Calu3 (cell line): ENCODE results near the gene DSE. TPM values are rescaled to one million over a fixed set of nuclear protein-coding genes. Genes with fewer than 3 reads are reported as not detected.

Experiments used
- BruUV-seq: library from RNA; stranded (reverse); fragments of 400-500 nt; replicated peaks from 2 replicates; lab custom pipeline; 2021; lab: Mats Ljungman, UMichigan
- CTCF ChIA-PET: fragments of 300-600 bp; sonication (Branson Sonifier 250); formaldehyde crosslinking; loops from one replicate; lab custom pipeline; 2022; ENCODE audit warnings: antibody characterized with exemption; lab: Charles Lee
- DNase-seq: peaks from one replicate; pipeline ENCODE4 v3.0.0; 2022
- H3K27ac Mint-ChIP-seq: one replicate; pipeline ENCODE4 v1.8.0; 2022; ENCODE audit warnings: mixed read lengths; ENCODE audit not compliant: unreplicated experiment
- H3K27me3 Mint-ChIP-seq: one replicate; pipeline ENCODE4 v1.8.0; 2022; ENCODE audit warnings: mixed read lengths; ENCODE audit not compliant: unreplicated experiment
- H3K36me3 Mint-ChIP-seq: one replicate; pipeline ENCODE4 v1.8.0; 2022; ENCODE audit warnings: mild to moderate bottlenecking, moderate library complexity, mixed read lengths; ENCODE audit not compliant: insufficient read depth, unreplicated experiment
- H3K4me1 Mint-ChIP-seq: one replicate; pipeline ENCODE4 v1.8.0; 2022; ENCODE audit warnings: mild to moderate bottlenecking, low read depth, mixed read lengths; ENCODE audit not compliant: unreplicated experiment
- H3K4me3 Mint-ChIP-seq: one replicate; pipeline ENCODE4 v1.8.0; 2022; ENCODE audit warnings: mild to moderate bottlenecking, low read depth, moderate library complexity, mixed read lengths; ENCODE audit not compliant: unreplicated experiment
- H3K9me3 Mint-ChIP-seq: one replicate; pipeline ENCODE4 v1.8.0; 2022; ENCODE audit warnings: low read depth, mixed read lengths; ENCODE audit not compliant: unreplicated experiment
- intact Hi-C: fragments of 100-400 bp; cut with micrococcal nuclease; formaldehyde crosslinking; loops from one replicate; pipeline ENCODE4 v1.10.0; 2022; ENCODE audit not compliant: unreplicated experiment
- total RNA-seq: library from RNA; stranded (reverse); gene quantifications from 2 replicates; pipeline ENCODE4 v1.2.3, GENCODE V29; 2022
- TF ChIP-seq, protein P1 (sequence below): fragments of 200-600 bp; IDR thresholded peaks from one replicate; pipeline ENCODE4 v1.8.0; 2022; ENCODE audit warnings: antibody characterized with exemption; ENCODE audit not compliant: unreplicated experiment

The DSE gene
- total RNA-seq, 1 experiment from 2014 or later = 43.8 TPM

DNA sequence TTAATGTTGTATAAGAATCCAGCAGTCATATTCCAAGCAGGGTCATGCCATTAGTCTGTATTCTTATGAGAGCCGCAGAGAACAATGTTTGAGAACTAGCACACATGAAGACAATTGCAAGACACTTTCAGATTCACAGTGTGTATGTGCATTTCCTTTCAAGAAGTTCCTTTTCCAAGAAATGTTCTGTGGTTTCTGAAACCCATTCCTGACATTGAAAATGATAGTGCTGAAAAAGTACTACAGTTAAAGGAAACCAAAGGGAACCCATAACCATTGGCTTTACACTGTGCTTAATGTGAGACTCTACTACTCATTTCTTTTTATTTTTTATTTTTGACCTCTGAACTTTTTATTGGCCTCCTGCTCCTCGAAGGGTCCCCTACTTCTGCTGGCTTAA, 86.2 kb downstream of the DSE start:
- no TSS peak for BruUV-seq
- peaks cover 5% of the 10 kb centered on the region for H3K36me3 Mint-ChIP-seq
- CTCF ChIA-PET = no interaction called here
- no peaks in the 10 kb centered on the region for H3K9me3 Mint-ChIP-seq
- TF ChIP-seq, protein P1, sequence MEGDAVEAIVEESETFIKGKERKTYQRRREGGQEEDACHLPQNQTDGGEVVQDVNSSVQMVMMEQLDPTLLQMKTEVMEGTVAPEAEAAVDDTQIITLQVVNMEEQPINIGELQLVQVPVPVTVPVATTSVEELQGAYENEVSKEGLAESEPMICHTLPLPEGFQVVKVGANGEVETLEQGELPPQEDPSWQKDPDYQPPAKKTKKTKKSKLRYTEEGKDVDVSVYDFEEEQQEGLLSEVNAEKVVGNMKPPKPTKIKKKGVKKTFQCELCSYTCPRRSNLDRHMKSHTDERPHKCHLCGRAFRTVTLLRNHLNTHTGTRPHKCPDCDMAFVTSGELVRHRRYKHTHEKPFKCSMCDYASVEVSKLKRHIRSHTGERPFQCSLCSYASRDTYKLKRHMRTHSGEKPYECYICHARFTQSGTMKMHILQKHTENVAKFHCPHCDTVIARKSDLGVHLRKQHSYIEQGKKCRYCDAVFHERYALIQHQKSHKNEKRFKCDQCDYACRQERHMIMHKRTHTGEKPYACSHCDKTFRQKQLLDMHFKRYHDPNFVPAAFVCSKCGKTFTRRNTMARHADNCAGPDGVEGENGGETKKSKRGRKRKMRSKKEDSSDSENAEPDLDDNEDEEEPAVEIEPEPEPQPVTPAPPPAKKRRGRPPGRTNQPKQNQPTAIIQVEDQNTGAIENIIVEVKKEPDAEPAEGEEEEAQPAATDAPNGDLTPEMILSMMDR = no peak
- H3K4me3 Mint-ChIP-seq = no peak overlapping the region
- peaks cover 34% of the 10 kb centered on the region for H3K27me3 Mint-ChIP-seq
- DNase-seq = no peak
- intact Hi-C loops = no loop called here
- H3K27ac Mint-ChIP-seq = no peak overlapping the region
- H3K4me1 Mint-ChIP-seq = peaks cover 21% of the 10 kb centered on the region

DNA sequence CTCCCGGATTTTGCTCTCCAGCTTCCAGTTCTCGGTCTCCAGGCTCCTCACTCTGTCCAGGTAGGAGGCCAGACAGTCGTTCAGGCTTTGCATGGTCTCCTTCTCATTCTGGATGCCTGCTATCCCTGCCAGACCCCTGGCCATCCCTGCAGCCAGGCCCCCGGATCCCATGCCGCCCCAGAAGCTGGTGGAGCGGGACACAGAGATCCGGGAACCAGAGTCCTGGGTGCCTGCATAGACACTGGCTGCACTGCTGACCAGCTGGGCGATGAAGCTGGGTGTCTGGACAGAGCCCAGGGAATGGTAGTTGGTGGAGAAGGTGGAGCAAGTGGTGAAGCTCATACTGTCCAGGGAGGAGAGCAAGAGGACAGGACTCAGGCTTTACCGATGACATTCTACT, 87.5 kb downstream of the DSE start:
- Mint-ChIP-seq H3K36me3 (peaks cover 10% of the 10 kb centered on the region), H3K27me3 (peaks cover 43% of the 10 kb centered on the region), H3K4me3 (no peak overlapping the region), H3K9me3 (no peaks in the 10 kb centered on the region), H3K27ac (no peak overlapping the region), H3K4me1 (peaks cover 17% of the 10 kb centered on the region)
- intact Hi-C loops = no loop called here
- no TSS peak for BruUV-seq
- CTCF ChIA-PET = no interaction called here
- TF ChIP-seq, protein P1 = no peak
- DNase-seq = no peak

DNA sequence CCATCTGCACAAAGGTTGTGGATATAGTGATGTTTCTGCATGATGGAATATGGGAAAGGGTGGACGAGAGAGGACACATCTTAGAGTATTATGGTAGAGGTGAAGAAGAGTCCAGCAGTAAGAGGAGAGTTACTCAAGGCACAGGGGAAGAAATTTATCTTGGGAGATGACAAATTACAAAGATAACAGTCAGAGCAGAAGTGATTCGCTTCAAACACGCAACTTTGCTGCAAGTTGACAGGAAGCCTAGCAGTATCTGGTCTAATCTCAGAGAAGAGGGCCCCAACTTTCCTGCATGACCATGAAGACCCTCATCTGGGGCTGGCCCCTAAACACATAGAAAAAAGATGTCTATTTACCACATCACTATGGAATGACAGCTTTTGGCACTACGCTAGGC, 89.2 kb downstream of the DSE start:
- no TSS peak for BruUV-seq
- DNase-seq = no peak
- CTCF ChIA-PET = no interaction called here
- H3K4me1 Mint-ChIP-seq = peaks cover 11% of the 10 kb centered on the region
- H3K4me3 Mint-ChIP-seq = no peak overlapping the region
- no peak overlapping the region for H3K27ac Mint-ChIP-seq
- peaks cover 10% of the 10 kb centered on the region for H3K36me3 Mint-ChIP-seq
- TF ChIP-seq, protein P1 = no peak
- H3K9me3 Mint-ChIP-seq = no peaks in the 10 kb centered on the region
- intact Hi-C loops = loop anchor here (10.0 kb wide), 1 partner anchor 1065 kb away; no protein-coding TSS in a partner anchor
- peaks cover 55% of the 10 kb centered on the region for H3K27me3 Mint-ChIP-seq

DNA sequence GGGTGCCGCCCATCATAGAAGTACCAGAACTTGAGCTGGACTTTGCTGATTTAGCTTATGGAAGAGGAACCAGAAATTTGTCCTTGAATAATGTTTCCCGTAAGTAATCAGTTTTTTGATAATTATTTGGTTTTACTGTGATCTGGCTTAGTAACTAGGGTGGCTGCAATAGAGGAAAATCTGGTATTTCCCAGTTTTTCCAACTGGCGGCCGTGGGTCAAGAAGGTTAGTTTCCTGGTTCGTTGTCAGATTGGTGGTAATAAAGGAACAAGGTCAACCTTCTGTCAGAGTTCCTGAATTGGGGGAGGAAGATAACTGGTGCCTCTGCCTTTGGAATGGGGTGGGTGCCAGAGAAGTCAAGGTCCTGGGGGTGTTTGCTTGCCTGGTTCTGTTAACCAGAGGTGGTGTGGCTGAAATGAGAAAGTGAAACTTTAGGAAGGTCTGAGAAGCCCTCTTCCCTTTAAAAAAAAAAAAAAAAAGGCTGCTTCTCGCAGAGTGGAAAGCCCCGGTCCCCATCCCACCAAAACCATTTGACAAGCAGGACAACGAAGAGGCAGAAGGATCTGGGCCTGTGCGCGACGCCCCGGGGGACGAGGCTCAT, 90.7 kb downstream of the DSE start, which contains the start of gene CALHM6:
Gene CALHM6, plus strand, starts transcription at position 45 of the 601 bp plus-strand sequence. Its CDS starts 555 bp downstream, at position 600.
- Mint-ChIP-seq H3K4me3 (peak within 1 kb of the TSS; percentile 76), H3K36me3 (peaks cover 14% of the 10 kb centered on the region), H3K9me3 (no peaks in the 10 kb centered on the region), H3K27me3 (peaks cover 59% of the 10 kb centered on the region), H3K4me1 (peaks cover 11% of the 10 kb centered on the region), H3K27ac (peak within 1 kb of the TSS; percentile 47)
- TF ChIP-seq, protein P1 = no peak
- no peak for DNase-seq
- intact Hi-C loops = loop anchor here (10.0 kb wide), 1 partner anchor 1063 kb away; no protein-coding TSS in a partner anchor
- CTCF ChIA-PET = no interaction called here
- BruUV-seq = no TSS peak
